IPS-NIHi7 (cell line): ENCODE results near the gene VAV2.
"Not testable (repeated sequence)": the region's sequence is repeated elsewhere in the genome, so short reads cannot be mapped to it uniquely, and the experiment has no call there.

ENCODE experiments used
- DNase-seq: peaks from one replicate; pipeline ENCODE4 v3.0.0; 2012; ENCODE audit warnings: mixed read lengths; ENCODE audit errors: extremely low spot score

Gene VAV2

GRCh38 chr9:133916159-133916541 is 76.0 kb downstream of the VAV2 start:
- DNase-seq: no peak

- no peak for DNase-seq
These were observed 76.5 kb downstream of the VAV2 start for GRCh38 chr9:133915534-133916158.

- no peak for DNase-seq
These were observed 77.4 kb downstream of the VAV2 start for GRCh38 chr9:133914442-133915342.

GRCh38 chr9:133913571-133914369 is 78.4 kb downstream of the VAV2 start:
- no peak for DNase-seq

- no peak for DNase-seq
These were observed 81.1 kb downstream of the VAV2 start for GRCh38 chr9:133910855-133911514.

GRCh38 chr9:133906932-133907910 is 84.9 kb downstream of the VAV2 start:
- no peak for DNase-seq

- no peak for DNase-seq
These were observed 85.9 kb downstream of the VAV2 start for GRCh38 chr9:133906218-133906617.

GRCh38 chr9:133905493-133905892 is 86.6 kb downstream of the VAV2 start:
- no peak for DNase-seq

GRCh38 chr9:133904346-133905090 is 87.6 kb downstream of the VAV2 start:
- no peak for DNase-seq

GRCh38 chr9:133901184-133901835 is 90.8 kb downstream of the VAV2 start:
- no peak for DNase-seq

GRCh38 chr9:133897675-133898074 is 94.4 kb downstream of the VAV2 start:
- DNase-seq: no peak

GRCh38 chr9:133896007-133896406 is 96.1 kb downstream of the VAV2 start:
- DNase-seq: not testable (repeated sequence)

GRCh38 chr9:133895335-133895734 is 96.8 kb downstream of the VAV2 start:
- DNase-seq: no peak

- DNase-seq: no peak
These were observed 97.5 kb downstream of the VAV2 start for GRCh38 chr9:133894377-133895321.

- DNase-seq: no peak
These were observed 98.7 kb downstream of the VAV2 start for GRCh38 chr9:133893191-133893994.

- DNase-seq: no peak
These were observed 99.8 kb downstream of the VAV2 start for GRCh38 chr9:133892193-133892920.

GRCh38 chr9:133891741-133892140 is 100.4 kb downstream of the VAV2 start:
- no peak for DNase-seq
